HG02943 (cell line): ENCODE data around the gene PTGFRN.
"Not testable (repeated sequence)": the region's sequence is repeated elsewhere in the genome, so short reads cannot be mapped to it uniquely, and the experiment has no call there.

Experiments
- ATAC-seq: cut with Tn5 transposase; IDR thresholded peaks from one replicate; pipeline ENCODE4 v1.9.1; 2021; ENCODE audit warnings: mild to moderate bottlenecking, low read depth, moderate library complexity; ENCODE audit not compliant: unreplicated experiment

PTGFRN gene

GRCh38 chr1:116909512-116910378 lies at the start of gene PTGFRN:
PTGFRN (plus strand) TSS chr1:116909916; CDS start chr1:116910204, 288 bp downstream.
- no peak for ATAC-seq

GRCh38 chr1:116860167-116860566 lies 49.5 kb upstream of the PTGFRN start:
- ATAC-seq, result not testable (repeated sequence)

- no peak for ATAC-seq
Measured at GRCh38 chr1:116861137-116861536, 48.6 kb upstream of the PTGFRN start.

GRCh38 chr1:116863031-116863430 lies 46.7 kb upstream of the PTGFRN start:
- not testable (repeated sequence) for ATAC-seq

GRCh38 chr1:116866478-116866877 lies 43.2 kb upstream of the PTGFRN start:
- not testable (repeated sequence) for ATAC-seq

- no peak for ATAC-seq
Measured at GRCh38 chr1:116868385-116868784, 41.3 kb upstream of the PTGFRN start.

- ATAC-seq, result no peak
Measured at GRCh38 chr1:116869611-116870010, 40.1 kb upstream of the PTGFRN start.

- no peak for ATAC-seq
Measured at GRCh38 chr1:116870300-116870699, 39.4 kb upstream of the PTGFRN start.

- no peak for ATAC-seq
Measured at GRCh38 chr1:116871779-116872146, 38.0 kb upstream of the PTGFRN start.

GRCh38 chr1:116873680-116874271 lies 35.9 kb upstream of the PTGFRN start:
- no peak for ATAC-seq

- ATAC-seq, result no peak
Measured at GRCh38 chr1:116874733-116875249, 34.9 kb upstream of the PTGFRN start.

- ATAC-seq, result no peak
Measured at GRCh38 chr1:116875391-116875790, 34.3 kb upstream of the PTGFRN start.

- ATAC-seq, result not testable (repeated sequence)
Measured at GRCh38 chr1:116875946-116876345, 33.8 kb upstream of the PTGFRN start.

GRCh38 chr1:116877141-116877818 lies 32.4 kb upstream of the PTGFRN start:
- ATAC-seq, result no peak

GRCh38 chr1:116878804-116879477 lies 30.8 kb upstream of the PTGFRN start:
- ATAC-seq, result no peak

GRCh38 chr1:116879478-116880133 lies 30.1 kb upstream of the PTGFRN start:
- ATAC-seq, result no peak

GRCh38 chr1:116880917-116881316 lies 28.8 kb upstream of the PTGFRN start:
- no peak for ATAC-seq

GRCh38 chr1:116881879-116882520 lies 27.7 kb upstream of the PTGFRN start:
- no peak for ATAC-seq

- ATAC-seq, result no peak
Measured at GRCh38 chr1:116882866-116883265, 26.9 kb upstream of the PTGFRN start.
